Peyer's patch (tissue), 4 donors: ENCODE data around the gene REPS1.

Source experiments
- POLR2A ChIP-seq, 2 donors: fragments of 450-650 bp; IDR thresholded peaks; one replicate each; pipeline ENCODE4 v1.5.1; 2017; ENCODE audit warnings: antibody characterized with exemption in 2 of 2, mild to moderate bottlenecking in 2 of 2, moderate library complexity in 2 of 2
- TF ChIP-seq, protein P1 (sequence below), 6 experiments: fragments of 450-650 bp in 4 of 6; fragments of 200-600 bp in 2 of 6; sonication (generic) in 1 of 6; IDR thresholded peaks; one replicate each; pipeline ENCODE4 v1.5.1; 2017 to 2019; ENCODE audit warnings: antibody characterized with exemption in 6 of 6, mild to moderate bottlenecking in 3 of 6, moderate library complexity in 1 of 6

DNA sequence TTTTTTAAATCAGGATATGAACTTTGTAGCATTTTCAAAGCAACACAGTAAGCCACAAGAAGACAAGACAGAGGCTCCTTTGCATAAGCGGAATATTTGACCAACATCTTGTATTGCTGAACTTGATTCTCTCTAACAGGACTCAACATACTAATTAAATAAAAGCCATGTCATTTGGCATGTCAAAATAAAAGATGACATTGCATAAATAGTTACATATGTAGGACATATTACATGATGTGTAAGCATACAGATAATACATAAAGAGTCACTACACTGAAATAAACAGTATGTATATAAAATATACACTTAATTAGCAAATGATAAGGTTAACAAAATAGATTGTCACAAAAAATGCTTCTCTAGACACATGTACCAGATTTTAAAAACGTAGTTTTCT, 62.2 kb downstream of the REPS1 start:
- TF ChIP-seq, protein P1, sequence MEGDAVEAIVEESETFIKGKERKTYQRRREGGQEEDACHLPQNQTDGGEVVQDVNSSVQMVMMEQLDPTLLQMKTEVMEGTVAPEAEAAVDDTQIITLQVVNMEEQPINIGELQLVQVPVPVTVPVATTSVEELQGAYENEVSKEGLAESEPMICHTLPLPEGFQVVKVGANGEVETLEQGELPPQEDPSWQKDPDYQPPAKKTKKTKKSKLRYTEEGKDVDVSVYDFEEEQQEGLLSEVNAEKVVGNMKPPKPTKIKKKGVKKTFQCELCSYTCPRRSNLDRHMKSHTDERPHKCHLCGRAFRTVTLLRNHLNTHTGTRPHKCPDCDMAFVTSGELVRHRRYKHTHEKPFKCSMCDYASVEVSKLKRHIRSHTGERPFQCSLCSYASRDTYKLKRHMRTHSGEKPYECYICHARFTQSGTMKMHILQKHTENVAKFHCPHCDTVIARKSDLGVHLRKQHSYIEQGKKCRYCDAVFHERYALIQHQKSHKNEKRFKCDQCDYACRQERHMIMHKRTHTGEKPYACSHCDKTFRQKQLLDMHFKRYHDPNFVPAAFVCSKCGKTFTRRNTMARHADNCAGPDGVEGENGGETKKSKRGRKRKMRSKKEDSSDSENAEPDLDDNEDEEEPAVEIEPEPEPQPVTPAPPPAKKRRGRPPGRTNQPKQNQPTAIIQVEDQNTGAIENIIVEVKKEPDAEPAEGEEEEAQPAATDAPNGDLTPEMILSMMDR (IDR thresholded peaks at IDR 0.05) = no peak
- TF ChIP-seq POLR2A (IDR thresholded peaks at IDR 0.05) = no peak
